Fibroblast of pulmonary artery (primary cell): Measurements from ENCODE around the gene INPP4B.
"Not testable (repeated sequence)": the region's sequence is repeated elsewhere in the genome, so short reads cannot be mapped to it uniquely, and the experiment has no call there.

Experiments
- DNase-seq: peaks from one replicate; pipeline ENCODE4 v3.0.0-alpha.2; 2010; ENCODE audit warnings: low read depth
- H3K4me3 ChIP-seq: replicated peaks from 2 replicates; pipeline ENCODE4 v1.5.1; 2011; ENCODE audit warnings: low read depth, mild to moderate bottlenecking, control low read depth, low read length, moderate library complexity
- TF ChIP-seq, protein P1 (sequence below): IDR thresholded peaks from 2 replicates; pipeline ENCODE4 v1.5.1; 2011; ENCODE audit warnings: mild to moderate bottlenecking, control low read depth, low read length, inconsistent platforms; ENCODE audit errors: missing control alignments

The INPP4B gene

DNA sequence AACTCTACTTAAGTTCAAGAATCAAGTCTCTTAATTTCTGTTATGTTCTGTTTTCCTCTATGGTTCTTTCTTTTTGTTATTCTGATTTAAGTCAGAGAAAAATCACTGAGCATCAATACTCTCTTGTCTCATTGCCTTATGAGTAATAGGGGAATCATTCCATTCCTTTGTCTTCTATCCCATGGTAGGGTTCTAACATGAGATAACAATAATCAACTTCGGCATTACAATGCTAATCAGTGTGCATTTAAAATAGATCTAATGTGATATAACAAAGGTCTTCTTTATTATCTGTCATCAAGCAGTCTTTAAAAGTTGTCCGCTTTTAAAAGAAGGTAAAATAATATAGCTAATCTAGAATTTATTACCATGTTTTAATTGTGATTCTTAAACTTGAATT lies 762.8 kb downstream of the INPP4B start:
- no peak overlapping the region for H3K4me3 ChIP-seq
- no peak for DNase-seq
- TF ChIP-seq, protein P1, sequence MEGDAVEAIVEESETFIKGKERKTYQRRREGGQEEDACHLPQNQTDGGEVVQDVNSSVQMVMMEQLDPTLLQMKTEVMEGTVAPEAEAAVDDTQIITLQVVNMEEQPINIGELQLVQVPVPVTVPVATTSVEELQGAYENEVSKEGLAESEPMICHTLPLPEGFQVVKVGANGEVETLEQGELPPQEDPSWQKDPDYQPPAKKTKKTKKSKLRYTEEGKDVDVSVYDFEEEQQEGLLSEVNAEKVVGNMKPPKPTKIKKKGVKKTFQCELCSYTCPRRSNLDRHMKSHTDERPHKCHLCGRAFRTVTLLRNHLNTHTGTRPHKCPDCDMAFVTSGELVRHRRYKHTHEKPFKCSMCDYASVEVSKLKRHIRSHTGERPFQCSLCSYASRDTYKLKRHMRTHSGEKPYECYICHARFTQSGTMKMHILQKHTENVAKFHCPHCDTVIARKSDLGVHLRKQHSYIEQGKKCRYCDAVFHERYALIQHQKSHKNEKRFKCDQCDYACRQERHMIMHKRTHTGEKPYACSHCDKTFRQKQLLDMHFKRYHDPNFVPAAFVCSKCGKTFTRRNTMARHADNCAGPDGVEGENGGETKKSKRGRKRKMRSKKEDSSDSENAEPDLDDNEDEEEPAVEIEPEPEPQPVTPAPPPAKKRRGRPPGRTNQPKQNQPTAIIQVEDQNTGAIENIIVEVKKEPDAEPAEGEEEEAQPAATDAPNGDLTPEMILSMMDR, result no peak

DNA sequence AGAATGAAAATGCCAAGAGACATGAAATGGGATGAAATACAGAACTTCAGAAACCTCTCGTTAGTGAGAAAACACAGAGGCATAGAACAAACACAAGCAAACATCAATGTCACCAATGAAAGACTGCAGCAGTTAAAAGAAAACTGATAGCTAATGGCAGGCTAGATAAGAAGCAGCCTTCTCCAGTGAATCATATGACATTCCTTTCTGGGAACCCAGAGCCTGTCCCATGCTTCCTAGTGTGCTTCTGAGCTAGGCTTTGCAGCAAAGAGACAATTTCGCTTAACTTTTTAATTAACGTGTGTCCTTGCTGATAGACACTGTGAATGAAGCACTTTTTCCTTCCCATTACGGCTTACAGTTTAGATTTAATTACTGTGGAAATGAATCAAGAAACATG lies 765.1 kb downstream of the INPP4B start:
- H3K4me3 ChIP-seq, result no peak overlapping the region
- TF ChIP-seq, protein P1, result no peak
- DNase-seq, result peak; percentile 49

DNA sequence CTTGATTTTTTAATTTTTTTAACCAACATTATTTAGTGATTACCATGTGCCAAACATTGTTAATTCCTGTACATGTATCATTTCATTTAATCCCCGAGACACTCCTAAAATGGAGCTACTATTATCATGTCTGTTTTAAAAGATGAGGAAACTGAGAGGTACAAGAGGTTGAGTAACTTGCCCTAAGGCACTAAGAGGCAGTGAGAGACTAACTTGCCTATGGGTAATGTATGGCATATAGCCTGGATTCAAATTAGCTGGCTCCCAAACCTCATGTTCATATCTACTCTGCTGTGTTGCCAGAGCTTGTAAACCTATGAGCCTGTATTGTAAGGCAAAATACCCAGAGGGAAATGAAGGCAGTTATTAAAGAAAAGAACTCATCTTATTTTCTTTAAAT lies 766.1 kb downstream of the INPP4B start:
- DNase-seq, result no peak
- no peak overlapping the region for H3K4me3 ChIP-seq
- TF ChIP-seq, protein P1, result no peak

DNA sequence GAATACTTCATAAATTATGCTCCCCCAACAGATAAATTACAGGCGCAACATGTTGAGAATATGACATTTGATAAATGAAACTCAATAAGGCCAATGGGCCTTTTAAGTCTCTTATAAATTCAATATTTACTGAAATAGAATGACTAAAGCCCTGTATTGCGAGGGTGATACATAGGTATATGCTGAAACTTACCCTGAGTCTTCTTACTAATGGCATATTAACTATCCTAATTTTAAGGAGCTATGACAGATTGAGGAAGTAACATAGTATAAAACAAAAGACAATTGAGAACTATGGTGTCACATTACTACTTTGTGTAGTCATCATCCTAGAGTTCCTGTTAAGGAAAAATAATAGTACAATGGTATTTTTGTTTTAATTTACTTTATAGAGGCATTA lies 769.1 kb downstream of the INPP4B start:
- no peak overlapping the region for H3K4me3 ChIP-seq
- TF ChIP-seq, protein P1, result no peak
- DNase-seq, result no peak

DNA sequence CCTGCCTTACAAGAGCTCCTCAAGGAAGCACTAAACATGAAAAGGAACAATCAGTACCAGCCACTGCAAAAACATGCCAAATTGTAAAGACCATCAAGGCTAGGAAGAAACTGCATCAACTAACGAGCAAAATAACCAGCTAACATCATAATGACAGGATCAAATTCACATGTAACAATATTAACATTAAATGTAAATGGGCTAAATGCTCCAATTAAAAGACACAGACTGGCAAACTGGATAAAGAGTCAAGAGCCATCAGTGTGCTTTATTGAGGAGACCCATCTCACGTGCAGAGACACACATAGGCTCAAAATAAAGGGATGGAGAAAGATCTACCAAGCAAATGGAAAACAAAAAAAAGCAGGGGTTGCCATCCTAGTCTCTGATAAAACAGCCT lies 777.8 kb downstream of the INPP4B start:
- DNase-seq, H3K4me3 ChIP-seq: not testable (repeated sequence)

DNA sequence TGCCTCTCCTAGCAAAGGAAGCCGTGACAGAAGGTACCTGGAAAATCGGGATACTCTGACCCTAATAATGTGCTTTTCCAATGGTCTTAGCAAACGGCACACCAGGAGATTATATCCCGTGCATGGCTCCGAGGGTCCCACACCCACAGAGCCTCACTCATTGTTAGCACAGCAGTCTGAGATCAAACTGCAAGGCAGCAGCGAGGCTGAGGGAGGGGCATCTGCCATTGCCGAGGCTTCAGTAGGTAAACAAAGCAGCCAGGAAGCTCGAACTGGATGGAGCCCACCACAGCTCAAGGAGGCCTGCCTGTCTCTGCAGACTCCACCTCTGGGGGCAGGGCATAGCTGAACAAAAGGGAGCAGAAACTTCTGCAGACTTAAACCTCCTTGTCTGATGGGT lies 779.5 kb downstream of the INPP4B start:
- H3K4me3 ChIP-seq, DNase-seq: not testable (repeated sequence)

DNA sequence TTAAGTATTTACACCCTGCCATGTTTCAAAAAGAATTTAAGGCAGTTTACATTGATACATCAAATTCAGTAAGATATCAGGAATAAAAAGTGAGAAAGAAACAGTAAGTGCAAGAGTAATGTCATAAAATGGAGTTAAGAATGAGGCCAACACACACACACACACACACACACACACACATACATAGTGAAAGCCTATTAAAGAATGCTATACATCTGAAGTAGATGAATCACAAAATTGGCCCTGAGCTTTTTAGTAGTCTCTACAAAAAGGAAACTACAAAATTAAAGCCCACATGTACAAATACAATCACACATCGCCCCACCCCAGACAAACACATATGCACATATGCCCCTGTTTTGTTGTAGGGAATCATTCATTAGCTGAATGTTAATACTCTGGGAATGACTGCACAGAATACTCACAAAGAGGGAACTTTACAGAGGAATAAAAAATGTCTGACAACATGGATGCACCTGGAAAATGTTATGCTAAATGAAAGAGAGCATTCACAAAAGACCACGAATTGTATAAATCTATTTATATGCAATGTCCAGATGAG lies 780.9 kb downstream of the INPP4B start:
- TF ChIP-seq, protein P1, result no peak
- no peak overlapping the region for H3K4me3 ChIP-seq
- DNase-seq, result no peak

DNA sequence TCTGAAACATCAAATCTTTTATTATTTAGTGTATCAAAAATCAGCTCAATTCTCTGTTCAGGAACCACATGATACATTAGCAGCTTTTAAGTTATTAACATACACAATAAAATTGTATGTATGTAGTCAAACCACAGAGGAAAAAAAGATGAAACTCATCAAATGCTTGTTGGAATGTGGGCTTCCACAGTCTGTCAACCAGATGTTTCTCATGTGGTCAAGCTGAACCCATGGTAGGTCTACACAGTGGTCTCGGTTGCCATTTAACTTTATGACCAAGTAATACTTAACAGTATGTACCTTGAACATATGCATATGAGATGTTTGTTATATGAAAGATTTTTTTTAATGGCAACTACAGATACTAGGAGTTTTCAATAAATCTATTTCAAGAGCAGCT lies 781.9 kb downstream of the INPP4B start:
- TF ChIP-seq, protein P1, result no peak
- H3K4me3 ChIP-seq, result no peak overlapping the region
- no peak for DNase-seq
